ENCODE data around the gene ATXN7L1. TPM values are rescaled to one million over a fixed set of nuclear protein-coding genes. Genes with fewer than 3 reads are reported as not detected.
"Not testable (repeated sequence)": the region's sequence is repeated elsewhere in the genome, so short reads cannot be mapped to it uniquely, and the experiment has no call there.

The ATXN7L1 gene
- total RNA-seq, 1 donor from 2014 or later: 12.9 TPM

- Histone ChIP-seq H3K27me3 (no peaks in the 10 kb centered on the region), H3K36me3 (no peaks in the 10 kb centered on the region), H3K4me1 (no peaks in the 10 kb centered on the region), H3K9me3 (no peaks in the 10 kb centered on the region), H3K27ac (no peak overlapping the region), H3K4me3 (no peak overlapping the region)
- no peak for DNase-seq
- intact Hi-C loops (cut with DNase I): no loop called here
- no peak for ATAC-seq
- TF ChIP-seq, protein P1, sequence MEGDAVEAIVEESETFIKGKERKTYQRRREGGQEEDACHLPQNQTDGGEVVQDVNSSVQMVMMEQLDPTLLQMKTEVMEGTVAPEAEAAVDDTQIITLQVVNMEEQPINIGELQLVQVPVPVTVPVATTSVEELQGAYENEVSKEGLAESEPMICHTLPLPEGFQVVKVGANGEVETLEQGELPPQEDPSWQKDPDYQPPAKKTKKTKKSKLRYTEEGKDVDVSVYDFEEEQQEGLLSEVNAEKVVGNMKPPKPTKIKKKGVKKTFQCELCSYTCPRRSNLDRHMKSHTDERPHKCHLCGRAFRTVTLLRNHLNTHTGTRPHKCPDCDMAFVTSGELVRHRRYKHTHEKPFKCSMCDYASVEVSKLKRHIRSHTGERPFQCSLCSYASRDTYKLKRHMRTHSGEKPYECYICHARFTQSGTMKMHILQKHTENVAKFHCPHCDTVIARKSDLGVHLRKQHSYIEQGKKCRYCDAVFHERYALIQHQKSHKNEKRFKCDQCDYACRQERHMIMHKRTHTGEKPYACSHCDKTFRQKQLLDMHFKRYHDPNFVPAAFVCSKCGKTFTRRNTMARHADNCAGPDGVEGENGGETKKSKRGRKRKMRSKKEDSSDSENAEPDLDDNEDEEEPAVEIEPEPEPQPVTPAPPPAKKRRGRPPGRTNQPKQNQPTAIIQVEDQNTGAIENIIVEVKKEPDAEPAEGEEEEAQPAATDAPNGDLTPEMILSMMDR (IDR thresholded peaks at IDR 0.05): no peak
Measured at GRCh38 chr7:105890290-105890997, 14.0 kb upstream of the ATXN7L1 start.

GRCh38 chr7:105887569-105888189, 11.3 kb upstream of the ATXN7L1 start:
- Histone ChIP-seq H3K27ac (no peak overlapping the region), H3K4me1 (no peaks in the 10 kb centered on the region), H3K9me3 (no peaks in the 10 kb centered on the region), H3K36me3 (no peaks in the 10 kb centered on the region), H3K4me3 (no peak overlapping the region), H3K27me3 (no peaks in the 10 kb centered on the region)
- TF ChIP-seq, protein P1 (IDR thresholded peaks at IDR 0.05): no peak
- ATAC-seq (no peak), DNase-seq (no peak)
- intact Hi-C loops (cut with DNase I): no loop called here

- Histone ChIP-seq H3K4me3 (no peak overlapping the region), H3K27ac (no peak overlapping the region), H3K4me1 (no peaks in the 10 kb centered on the region), H3K9me3 (no peaks in the 10 kb centered on the region), H3K27me3 (no peaks in the 10 kb centered on the region), H3K36me3 (no peaks in the 10 kb centered on the region)
- intact Hi-C loops (cut with DNase I): no loop called here
- no peak for DNase-seq
- ATAC-seq: no peak
- TF ChIP-seq, protein P1 (IDR thresholded peaks at IDR 0.05): no peak
Measured at GRCh38 chr7:105886776-105887175, 10.4 kb upstream of the ATXN7L1 start.

DNA sequence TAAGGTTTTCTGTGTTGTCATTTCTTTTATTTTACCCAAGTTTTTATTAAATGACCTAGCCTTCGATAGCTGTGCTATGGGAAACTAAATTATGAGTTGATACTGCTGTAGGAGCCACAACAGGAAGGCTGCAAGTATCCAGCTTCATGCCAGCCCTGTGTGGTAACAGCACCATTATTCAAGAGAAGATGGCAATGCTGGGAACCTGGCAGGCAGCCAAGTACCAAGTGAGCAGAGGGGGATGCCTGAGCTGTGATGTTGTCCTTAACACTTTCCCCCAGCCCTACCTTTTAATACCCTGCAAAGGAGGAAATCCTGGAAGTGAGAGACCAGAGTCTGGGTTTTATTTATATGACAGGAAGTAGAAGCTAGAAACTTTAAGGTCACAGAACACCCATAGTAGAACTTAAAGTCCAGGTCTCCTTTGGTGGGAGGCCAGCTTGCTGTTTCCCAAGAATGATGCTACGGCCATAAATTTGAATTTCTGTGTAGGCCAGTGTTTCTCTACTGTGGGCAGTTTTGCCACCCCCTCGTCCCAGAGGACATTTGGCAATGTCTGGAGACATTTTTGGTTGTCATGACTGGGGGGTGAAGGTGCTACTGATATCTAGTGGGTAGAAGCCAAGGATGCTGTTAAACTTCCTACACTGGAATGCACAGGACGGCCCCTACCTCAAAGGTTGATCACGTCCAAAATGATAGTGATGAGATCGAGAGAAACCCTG, 9.2 kb upstream of the ATXN7L1 start:
- no peaks in the 10 kb centered on the region for H3K36me3 ChIP-seq
- ATAC-seq (no peak), DNase-seq (no peak)
- intact Hi-C loops (cut with DNase I): no loop called here
- TF ChIP-seq, protein P1 (IDR thresholded peaks at IDR 0.05): no peak
- no peaks in the 10 kb centered on the region for H3K27me3 ChIP-seq
- H3K4me1 ChIP-seq: no peaks in the 10 kb centered on the region
- no peak overlapping the region for H3K4me3 ChIP-seq
- H3K9me3 ChIP-seq: no peaks in the 10 kb centered on the region
- H3K27ac ChIP-seq: no peak overlapping the region

- H3K36me3 ChIP-seq; H3K4me3 ChIP-seq; H3K27me3 ChIP-seq; H3K4me1 ChIP-seq; ATAC-seq; H3K9me3 ChIP-seq; DNase-seq; H3K27ac ChIP-seq; intact Hi-C loops (cut with DNase I): not testable (repeated sequence)
Measured at GRCh38 chr7:105883179-105883578, 6.8 kb upstream of the ATXN7L1 start.

DNA sequence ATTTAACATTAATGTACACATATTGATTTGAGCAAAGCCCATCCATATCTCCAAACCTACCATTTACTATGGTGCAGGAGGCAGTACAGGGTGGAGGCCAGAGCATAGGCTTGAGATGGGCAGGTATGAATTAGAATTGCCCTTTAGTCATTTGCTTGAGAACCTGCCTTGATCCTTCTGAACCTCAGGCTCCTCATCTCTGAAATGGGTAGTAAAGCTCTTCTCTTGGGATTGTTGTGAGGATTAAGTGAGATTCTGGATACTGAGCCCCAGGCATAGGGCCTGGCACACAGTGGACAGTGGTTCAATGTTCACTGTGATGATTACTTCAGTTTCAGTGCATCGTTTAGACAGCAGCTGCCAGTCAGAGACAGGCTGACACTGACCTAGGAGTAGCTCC, 5.0 kb upstream of the ATXN7L1 start:
- Histone ChIP-seq H3K27ac (no peak overlapping the region), H3K4me3 (no peak overlapping the region), H3K9me3 (no peaks in the 10 kb centered on the region), H3K4me1 (no peaks in the 10 kb centered on the region), H3K36me3 (no peaks in the 10 kb centered on the region), H3K27me3 (no peaks in the 10 kb centered on the region)
- no peak for ATAC-seq
- intact Hi-C loops (cut with DNase I): no loop called here
- TF ChIP-seq, protein P1 (IDR thresholded peaks at IDR 0.05): no peak
- no peak for DNase-seq

Measured in upper lobe of right lung (tissue), 1 donor.